ENCODE results near the gene SEMA6A. TPM values are rescaled to one million over a fixed set of nuclear protein-coding genes. Genes with fewer than 3 reads are reported as not detected.

The SEMA6A gene
- total and polyA plus RNA-seq, 10 donors: 0.88 to 78.6 (median 30.4) TPM

- WGBS, 5 donors: 91 to 96% (median 95%) methylated on average over 3 of the region's 3 CpGs
- no peak for DNase-seq
- intact Hi-C loops (cut with DNase I; ENCODE audit: low total_unique reads): no loop called here
- Histone ChIP-seq H3K36me3 (no peaks in the 10 kb centered on the region), H3K27me3 (replicated peaks in 1 of 7) (no peaks in the 10 kb centered on the region), H3K9me3 (peaks cover 0 to 34% (median 25%) of the 10 kb centered on the region in 8 donors), H3K27ac (no peak overlapping the region), H3K4me3 (no peak overlapping the region), H3K4me1 (no peaks in the 10 kb centered on the region)
- TF ChIP-seq CTCF (IDR thresholded peaks at IDR 0.05 in 8 of 11, conservative IDR thresholded peaks at IDR 0.05 in 3 of 11) (no peak), POLR2AphosphoS5 (IDR thresholded peaks at IDR 0.05) (no peak), POLR2A (IDR thresholded peaks at IDR 0.05) (no peak)
Measured at GRCh38 chr5:116544531-116545241, 29.9 kb downstream of the SEMA6A start.

DNA sequence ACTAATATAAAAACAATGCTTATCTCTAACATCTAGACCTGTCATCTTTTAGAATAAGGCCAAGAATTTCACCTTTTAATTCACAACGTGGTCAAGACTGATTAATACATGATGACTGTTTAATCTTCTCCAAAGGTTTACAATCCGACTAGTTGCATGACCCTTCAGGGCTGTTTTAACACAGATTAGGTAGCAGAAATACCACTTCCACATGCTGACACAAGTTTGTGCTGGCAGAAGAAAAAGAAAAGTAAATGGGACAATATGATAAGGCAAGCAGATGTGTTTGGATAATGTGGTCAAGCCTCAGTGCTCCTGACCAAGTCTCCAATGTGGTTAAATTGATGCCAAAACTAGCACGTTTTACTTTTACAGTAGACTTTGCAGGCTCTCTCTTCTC lies 31.1 kb downstream of the SEMA6A start:
- peaks cover 0 to 34% (median 25%) of the 10 kb centered on the region in 8 donors for H3K9me3 ChIP-seq
- no peak overlapping the region for H3K27ac ChIP-seq
- DNase-seq: no peak
- H3K36me3 ChIP-seq: no peaks in the 10 kb centered on the region
- 46 to 70% (median 58%) methylated on average over 3 of the region's 3 CpGs for WGBS, 5 donors
- H3K4me3 ChIP-seq: no peak overlapping the region
- no peaks in the 10 kb centered on the region for H3K27me3 ChIP-seq (replicated peaks in 1 of 7)
- H3K4me1 ChIP-seq: no peaks in the 10 kb centered on the region
- intact Hi-C loops (cut with DNase I; ENCODE audit: low total_unique reads): no loop called here
- TF ChIP-seq CTCF (IDR thresholded peaks at IDR 0.05 in 8 of 11, conservative IDR thresholded peaks at IDR 0.05 in 3 of 11) (no peak), POLR2A (IDR thresholded peaks at IDR 0.05) (no peak), POLR2AphosphoS5 (IDR thresholded peaks at IDR 0.05) (no peak)

- no peak overlapping the region for H3K27ac ChIP-seq
- H3K36me3 ChIP-seq: no peaks in the 10 kb centered on the region
Measured at GRCh38 chr5:116542619-116543018, 32.0 kb downstream of the SEMA6A start.

More at GRCh38 chr5:116542619-116543018, 32.0 kb downstream of the SEMA6A start:
- intact Hi-C loops (cut with DNase I; ENCODE audit: low total_unique reads): no loop called here
- Histone ChIP-seq H3K27me3 (replicated peaks in 1 of 7) (no peaks in the 10 kb centered on the region), H3K9me3 (peaks cover 0 to 34% (median 25%) of the 10 kb centered on the region in 8 donors), H3K4me3 (no peak overlapping the region), H3K4me1 (no peaks in the 10 kb centered on the region)
- WGBS, 5 donors: 52 to 71% (median 65%) methylated on average over 3 of the region's 3 CpGs
- no peak for DNase-seq
- TF ChIP-seq CTCF (IDR thresholded peaks at IDR 0.05 in 8 of 11, conservative IDR thresholded peaks at IDR 0.05 in 3 of 11): no peak
- no peak for TF ChIP-seq POLR2A (IDR thresholded peaks at IDR 0.05)
- no peak for TF ChIP-seq POLR2AphosphoS5 (IDR thresholded peaks at IDR 0.05)
